ENCODE measurements around the gene GRIA3.

GRIA3 gene

GRCh38 chrX:123189338-123189737 is 5.3 kb downstream of the GRIA3 start:
- no peak for ATAC-seq (ENCODE audit: low read depth)
- H3K27me3 ChIP-seq (ENCODE audit: insufficient read depth, poor library complexity, severe bottlenecking), result peaks cover 5% of the 10 kb centered on the region

DNA sequence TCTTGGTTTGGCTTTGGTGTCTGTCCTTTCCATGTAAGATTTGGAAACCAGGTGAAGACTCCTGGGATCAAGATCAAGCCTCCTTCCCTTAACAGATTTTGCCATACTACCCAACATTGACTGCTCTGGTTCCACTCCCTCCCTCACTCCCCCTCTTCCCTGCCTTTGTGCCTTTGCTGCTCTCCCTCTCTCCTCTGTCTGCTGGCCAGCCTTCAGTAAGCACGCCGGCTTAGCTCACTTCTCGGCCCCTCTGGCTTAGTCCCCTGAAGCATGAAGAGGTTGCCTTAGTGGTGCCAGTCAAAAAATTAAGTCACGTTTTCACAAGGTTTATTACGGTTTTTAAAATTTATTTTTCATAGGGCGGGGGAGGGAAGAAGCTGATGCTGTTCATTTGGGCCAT is 6.0 kb downstream of the GRIA3 start:
- TF ChIP-seq, protein P1, sequence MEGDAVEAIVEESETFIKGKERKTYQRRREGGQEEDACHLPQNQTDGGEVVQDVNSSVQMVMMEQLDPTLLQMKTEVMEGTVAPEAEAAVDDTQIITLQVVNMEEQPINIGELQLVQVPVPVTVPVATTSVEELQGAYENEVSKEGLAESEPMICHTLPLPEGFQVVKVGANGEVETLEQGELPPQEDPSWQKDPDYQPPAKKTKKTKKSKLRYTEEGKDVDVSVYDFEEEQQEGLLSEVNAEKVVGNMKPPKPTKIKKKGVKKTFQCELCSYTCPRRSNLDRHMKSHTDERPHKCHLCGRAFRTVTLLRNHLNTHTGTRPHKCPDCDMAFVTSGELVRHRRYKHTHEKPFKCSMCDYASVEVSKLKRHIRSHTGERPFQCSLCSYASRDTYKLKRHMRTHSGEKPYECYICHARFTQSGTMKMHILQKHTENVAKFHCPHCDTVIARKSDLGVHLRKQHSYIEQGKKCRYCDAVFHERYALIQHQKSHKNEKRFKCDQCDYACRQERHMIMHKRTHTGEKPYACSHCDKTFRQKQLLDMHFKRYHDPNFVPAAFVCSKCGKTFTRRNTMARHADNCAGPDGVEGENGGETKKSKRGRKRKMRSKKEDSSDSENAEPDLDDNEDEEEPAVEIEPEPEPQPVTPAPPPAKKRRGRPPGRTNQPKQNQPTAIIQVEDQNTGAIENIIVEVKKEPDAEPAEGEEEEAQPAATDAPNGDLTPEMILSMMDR (IDR thresholded peaks at IDR 0.05; ENCODE audit: poor library complexity, severe bottlenecking), result no peak
- peaks cover under 1% of the 10 kb centered on the region for H3K27me3 ChIP-seq (ENCODE audit: insufficient read depth, poor library complexity, severe bottlenecking)
- no peak overlapping the region for H3K4me3 ChIP-seq (ENCODE audit: severe bottlenecking)
- H3K4me1 ChIP-seq (ENCODE audit: insufficient read depth, poor library complexity, severe bottlenecking), result no peaks in the 10 kb centered on the region
- ATAC-seq (ENCODE audit: low read depth) (no peak), DNase-seq (ENCODE audit: low spot score) (no peak)
- H3K36me3 ChIP-seq (ENCODE audit: low read depth), result no peaks in the 10 kb centered on the region
- no peak overlapping the region for H3K27ac ChIP-seq (ENCODE audit: poor library complexity, severe bottlenecking)
- H3K9me3 ChIP-seq (ENCODE audit: severe bottlenecking), result no peaks in the 10 kb centered on the region

More at GRCh38 chrX:123189338-123189737, 5.3 kb downstream of the GRIA3 start:
- TF ChIP-seq, protein P1 (IDR thresholded peaks at IDR 0.05; ENCODE audit: poor library complexity, severe bottlenecking), result no peak
- Histone ChIP-seq H3K4me1 (ENCODE audit: insufficient read depth, poor library complexity, severe bottlenecking) (no peaks in the 10 kb centered on the region), H3K36me3 (ENCODE audit: low read depth) (no peaks in the 10 kb centered on the region), H3K27ac (ENCODE audit: poor library complexity, severe bottlenecking) (no peak overlapping the region), H3K9me3 (ENCODE audit: severe bottlenecking) (no peaks in the 10 kb centered on the region), H3K4me3 (ENCODE audit: severe bottlenecking) (no peak overlapping the region)
- no peak for DNase-seq (ENCODE audit: low spot score)

DNA sequence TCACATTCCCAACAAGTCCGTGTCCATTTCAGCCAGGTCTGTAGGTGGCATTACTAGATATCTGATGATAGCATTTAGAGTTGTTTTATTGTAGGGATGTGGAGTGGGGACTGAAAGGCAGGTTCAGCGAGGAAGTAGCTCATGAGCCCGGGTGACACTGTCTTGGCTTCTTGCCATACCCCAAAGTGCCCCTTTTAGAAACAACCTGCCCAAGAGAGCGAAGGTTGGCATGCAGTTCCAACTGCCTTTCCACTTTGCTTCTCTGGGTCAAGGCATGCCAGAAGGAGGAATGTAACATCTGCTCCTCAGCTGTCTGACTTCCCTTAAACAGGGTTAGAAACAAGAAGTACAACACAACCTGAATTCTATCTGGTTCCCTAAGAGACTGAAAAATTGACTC is 9.0 kb downstream of the GRIA3 start:
- H3K27ac ChIP-seq (ENCODE audit: poor library complexity, severe bottlenecking), result no peak overlapping the region
- no peaks in the 10 kb centered on the region for H3K27me3 ChIP-seq (ENCODE audit: insufficient read depth, poor library complexity, severe bottlenecking)
- no peaks in the 10 kb centered on the region for H3K9me3 ChIP-seq (ENCODE audit: severe bottlenecking)
- H3K36me3 ChIP-seq (ENCODE audit: low read depth), result no peaks in the 10 kb centered on the region
- no peak for DNase-seq (ENCODE audit: low spot score)
- ATAC-seq (ENCODE audit: low read depth), result no peak
- TF ChIP-seq, protein P1 (IDR thresholded peaks at IDR 0.05; ENCODE audit: poor library complexity, severe bottlenecking), result no peak
- H3K4me3 ChIP-seq (ENCODE audit: severe bottlenecking), result no peak overlapping the region
- H3K4me1 ChIP-seq (ENCODE audit: insufficient read depth, poor library complexity, severe bottlenecking), result no peaks in the 10 kb centered on the region

GRCh38 chrX:123199338-123199737 is 15.3 kb downstream of the GRIA3 start:
- Histone ChIP-seq H3K4me3 (ENCODE audit: severe bottlenecking) (no peak overlapping the region), H3K27me3 (ENCODE audit: insufficient read depth, poor library complexity, severe bottlenecking) (no peaks in the 10 kb centered on the region), H3K36me3 (ENCODE audit: low read depth) (no peaks in the 10 kb centered on the region), H3K4me1 (ENCODE audit: insufficient read depth, poor library complexity, severe bottlenecking) (no peaks in the 10 kb centered on the region), H3K9me3 (ENCODE audit: severe bottlenecking) (no peaks in the 10 kb centered on the region), H3K27ac (ENCODE audit: poor library complexity, severe bottlenecking) (no peak overlapping the region)
- ATAC-seq (ENCODE audit: low read depth) (no peak), DNase-seq (ENCODE audit: low spot score) (no peak)
- TF ChIP-seq, protein P1 (IDR thresholded peaks at IDR 0.05; ENCODE audit: poor library complexity, severe bottlenecking), result no peak

DNA sequence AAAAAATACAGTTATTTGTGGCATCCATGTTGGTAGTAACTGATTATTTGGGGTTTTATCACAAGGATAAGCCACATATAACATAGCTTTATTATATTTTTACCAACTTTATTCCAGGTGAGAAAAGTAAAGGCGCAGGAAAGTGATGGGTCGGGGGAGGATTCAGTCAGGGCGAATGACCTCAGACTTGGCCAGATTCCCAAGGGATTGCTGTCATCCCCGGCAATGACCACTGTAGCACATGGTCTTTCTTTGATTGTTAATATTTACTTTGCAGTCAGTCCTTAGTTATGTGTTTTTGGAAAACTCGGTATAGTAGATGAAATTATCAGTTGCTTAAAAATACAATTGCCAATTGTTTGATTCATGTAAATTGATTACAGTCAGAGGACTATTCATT is 17.6 kb downstream of the GRIA3 start:
- TF ChIP-seq, protein P1 (IDR thresholded peaks at IDR 0.05; ENCODE audit: poor library complexity, severe bottlenecking), result no peak
- ATAC-seq (ENCODE audit: low read depth) (no peak), DNase-seq (ENCODE audit: low spot score) (no peak)

More for the DNA sequence above, 17.6 kb downstream of the GRIA3 start:
- Histone ChIP-seq H3K27ac (ENCODE audit: poor library complexity, severe bottlenecking) (no peak overlapping the region), H3K27me3 (ENCODE audit: insufficient read depth, poor library complexity, severe bottlenecking) (no peaks in the 10 kb centered on the region), H3K4me1 (ENCODE audit: insufficient read depth, poor library complexity, severe bottlenecking) (no peaks in the 10 kb centered on the region), H3K36me3 (ENCODE audit: low read depth) (no peaks in the 10 kb centered on the region), H3K4me3 (ENCODE audit: severe bottlenecking) (no peak overlapping the region), H3K9me3 (ENCODE audit: severe bottlenecking) (no peaks in the 10 kb centered on the region)
